Smooth muscle cell (in vitro differentiated cells): ENCODE measurements around the gene TRAF5. TPM values are rescaled to one million over a fixed set of nuclear protein-coding genes. Genes with fewer than 3 reads are reported as not detected.
"Not testable (repeated sequence)": the region's sequence is repeated elsewhere in the genome, so short reads cannot be mapped to it uniquely, and the experiment has no call there.

Experiments
- DNase-seq: peaks from one replicate; lab custom pipeline; 2025; ENCODE audit not compliant: unreplicated experiment; lab: John Stamatoyannopoulos, UW
- H2AFZ ChIP-seq: fragments of 200-600 bp; sonication (generic); 2 replicates; pipeline ENCODE4 v1.6.0; 2016; ENCODE audit warnings: antibody characterized with exemption, low read depth, mild to moderate bottlenecking
- H3F3A ChIP-seq: fragments of 200-600 bp; sonication (generic); 2 replicates; pipeline ENCODE4 v1.6.0; 2017; ENCODE audit warnings: antibody characterized with exemption, low read depth
- H3K27ac ChIP-seq: fragments of 200-600 bp; sonication (generic); 2 replicates; pipeline ENCODE4 v1.5.1; 2016; ENCODE audit warnings: low read depth, mild to moderate bottlenecking
- H3K27me3 ChIP-seq: fragments of 200-600 bp; sonication (generic); 2 replicates; pipeline ENCODE4 v1.6.1; 2016; ENCODE audit warnings: low read depth, mild to moderate bottlenecking
- H3K36me3 ChIP-seq: fragments of 200-600 bp; sonication (generic); 2 replicates; pipeline ENCODE4 v1.5.1; 2016; ENCODE audit warnings: low read depth
- H3K4me1 ChIP-seq: fragments of 200-600 bp; sonication (generic); 2 replicates; pipeline ENCODE4 v1.5.1; 2016; ENCODE audit warnings: low read depth
- H3K4me2 ChIP-seq: fragments of 200-600 bp; sonication (generic); 2 replicates; pipeline ENCODE4 v1.6.0; 2016; ENCODE audit warnings: mild to moderate bottlenecking
- H3K4me3 ChIP-seq: fragments of 200-600 bp; sonication (generic); 2 replicates; pipeline ENCODE4 v1.5.1; 2016; ENCODE audit warnings: mild to moderate bottlenecking
- H3K79me2 ChIP-seq: fragments of 200-600 bp; sonication (generic); 2 replicates; pipeline ENCODE4 v1.6.0; 2016; ENCODE audit warnings: low read depth, mild to moderate bottlenecking
- H3K9ac ChIP-seq: fragments of 200-600 bp; sonication (generic); 2 replicates; pipeline ENCODE4 v1.6.0; 2016; ENCODE audit warnings: low read depth
- H3K9me3 ChIP-seq: fragments of 200-600 bp; sonication (generic); replicated peaks from 2 replicates; pipeline ENCODE4 v1.5.1; 2016; ENCODE audit warnings: low read depth
- H4K20me1 ChIP-seq: fragments of 200-600 bp; sonication (generic); 2 replicates; pipeline ENCODE4 v1.6.0; 2016; ENCODE audit warnings: low read depth
- CTCF ChIP-seq: fragments of 200-600 bp; sonication (generic); IDR thresholded peaks from 2 replicates; pipeline ENCODE4 v1.5.1; 2017; ENCODE audit warnings: borderline replicate concordance, mild to moderate bottlenecking, antibody characterized with exemption; ENCODE audit not compliant: insufficient read depth, poor library complexity, severe bottlenecking
- WGBS: methylation state at CpG from one replicate; pipeline ENCODE4 v1.1.7; 2016; ENCODE audit warnings: low lambda C conversion rate; 5-methylcytosine and 5-hydroxymethylcytosine counted together
- polyA plus RNA-seq: library from polyadenylated mRNA; unstranded; fragments of >200 nt; fragmentation: Nextera tagmentation; extraction: Ambion mirVana; gene quantifications from 2 replicates; pipeline ENCODE4 v1.2.1, GENCODE V29; 2016
- total RNA-seq: library from RNA; depleted of rRNA; stranded (reverse); fragments of >200 nt; gene quantifications from 2 replicates; pipeline ENCODE4 v1.2.3, GENCODE V29; 2014

TRAF5 gene
- total and polyA plus RNA-seq, 2 experiments from 2014 or later: 6.1 to 15.0 TPM

GRCh38 chr1:211384524-211384923 lies 57.9 kb downstream of the TRAF5 start:
- H3K4me1 ChIP-seq: peaks cover 6% of the 10 kb centered on the region
- H3K4me2 ChIP-seq: no peak overlapping the region
- H3K4me3 ChIP-seq: no peak overlapping the region
- H3K27ac ChIP-seq: no peak overlapping the region
- H3K9ac ChIP-seq: no peak overlapping the region
- DNase-seq: no peak
- H3K27me3 ChIP-seq: no peaks in the 10 kb centered on the region
- H4K20me1 ChIP-seq: no peaks in the 10 kb centered on the region
- H3K9me3 ChIP-seq: no peaks in the 10 kb centered on the region
- 98% methylated on average over 3 of the region's 3 CpGs for WGBS
- H2AFZ ChIP-seq: no peak overlapping the region
- no peaks in the 10 kb centered on the region for H3K79me2 ChIP-seq
- no peaks in the 10 kb centered on the region for H3K36me3 ChIP-seq
- H3F3A ChIP-seq: no peaks in the 10 kb centered on the region
- TF ChIP-seq CTCF: no peak

- no peak for TF ChIP-seq CTCF
- Histone ChIP-seq H2AFZ (no peak overlapping the region), H3K9ac (no peak overlapping the region), H4K20me1 (no peaks in the 10 kb centered on the region), H3K36me3 (no peaks in the 10 kb centered on the region), H3K4me2 (no peak overlapping the region), H3K27ac (no peak overlapping the region), H3K79me2 (no peaks in the 10 kb centered on the region), H3K4me1 (peaks cover 6% of the 10 kb centered on the region), H3F3A (no peaks in the 10 kb centered on the region), H3K9me3 (no peaks in the 10 kb centered on the region), H3K4me3 (no peak overlapping the region), H3K27me3 (no peaks in the 10 kb centered on the region)
- 81% methylated on average over 2 of the region's 2 CpGs for WGBS
- DNase-seq: no peak
Measured at GRCh38 chr1:211386921-211387320, 60.3 kb downstream of the TRAF5 start.

GRCh38 chr1:211390829-211391228 lies 64.2 kb downstream of the TRAF5 start:
- H3K4me2 ChIP-seq, H3K9me3 ChIP-seq: not testable (repeated sequence)

GRCh38 chr1:211393203-211393602 lies 66.6 kb downstream of the TRAF5 start:
- Histone ChIP-seq H2AFZ (no peak overlapping the region), H3K9me3 (no peaks in the 10 kb centered on the region), H3K9ac (no peak overlapping the region), H3K79me2 (no peaks in the 10 kb centered on the region), H3K27me3 (peaks cover 9% of the 10 kb centered on the region), H3K36me3 (peaks cover 4% of the 10 kb centered on the region), H3K4me2 (no peak overlapping the region), H3K27ac (no peak overlapping the region), H3K4me1 (peaks cover under 1% of the 10 kb centered on the region), H3F3A (no peaks in the 10 kb centered on the region), H3K4me3 (no peak overlapping the region), H4K20me1 (no peaks in the 10 kb centered on the region)
- 84% methylated on average over 1 of the region's 1 CpG for WGBS
- TF ChIP-seq CTCF: no peak
- DNase-seq: no peak

More at GRCh38 chr1:211390829-211391228, 64.2 kb downstream of the TRAF5 start:
- H2AFZ ChIP-seq, H4K20me1 ChIP-seq, DNase-seq, H3K27me3 ChIP-seq, H3K9ac ChIP-seq, H3K4me1 ChIP-seq, H3F3A ChIP-seq, H3K36me3 ChIP-seq, H3K4me3 ChIP-seq, H3K27ac ChIP-seq, H3K79me2 ChIP-seq: not testable (repeated sequence)
- 96% methylated on average over 7 of the region's 7 CpGs for WGBS

GRCh38 chr1:211398266-211398930 lies 71.8 kb downstream of the TRAF5 start:
- H3K4me2 ChIP-seq, H3K36me3 ChIP-seq, DNase-seq, H3K27ac ChIP-seq, H2AFZ ChIP-seq, H3K4me1 ChIP-seq, H3K4me3 ChIP-seq, H3K79me2 ChIP-seq, H3K9ac ChIP-seq, H4K20me1 ChIP-seq, H3F3A ChIP-seq, H3K9me3 ChIP-seq: not testable (repeated sequence)
- WGBS: 11% methylated on average over 13 of the region's 13 CpGs
- H3K27me3 ChIP-seq: peaks cover 21% of the 10 kb centered on the region

- not testable (repeated sequence) for H3K79me2 ChIP-seq, H3K9me3 ChIP-seq, H2AFZ ChIP-seq, H3K27ac ChIP-seq, H3K4me3 ChIP-seq, H3K36me3 ChIP-seq, DNase-seq, H3K4me2 ChIP-seq, H3F3A ChIP-seq, H4K20me1 ChIP-seq, H3K9ac ChIP-seq, H3K4me1 ChIP-seq
- WGBS: 34% methylated on average over 13 of the region's 13 CpGs
- peaks cover 21% of the 10 kb centered on the region for H3K27me3 ChIP-seq
Measured at GRCh38 chr1:211399851-211400393, 73.3 kb downstream of the TRAF5 start.
